ENCODE data around the gene ZBTB42. TPM values are rescaled to one million over a fixed set of nuclear protein-coding genes. Genes with fewer than 3 reads are reported as not detected.
A peak's percentile ranks its signal among the peaks of the same experiment; 100 is the strongest.

ZBTB42 gene
- total and polyA plus RNA-seq, 2 of the 13 experiments (the other 11 are each of a cell fraction or from before 2014, with no cell fraction given) = 2.8 to 4.2 TPM

GRCh38 chr14:104752735-104753527, 48.0 kb upstream of the ZBTB42 start, which contains the start of gene SIVA1 (continued):
- TF ChIP-seq, protein P1, sequence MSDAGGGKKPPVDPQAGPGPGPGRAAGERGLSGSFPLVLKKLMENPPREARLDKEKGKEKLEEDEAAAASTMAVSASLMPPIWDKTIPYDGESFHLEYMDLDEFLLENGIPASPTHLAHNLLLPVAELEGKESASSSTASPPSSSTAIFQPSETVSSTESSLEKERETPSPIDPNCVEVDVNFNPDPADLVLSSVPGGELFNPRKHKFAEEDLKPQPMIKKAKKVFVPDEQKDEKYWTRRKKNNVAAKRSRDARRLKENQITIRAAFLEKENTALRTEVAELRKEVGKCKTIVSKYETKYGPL (CRISPR knock-in tag; IDR thresholded peaks at IDR 0.05) = peak; percentile 31; the same call in 1 of the 2 replicates
- TF ChIP-seq TP53 (CRISPR knock-in tag; conservative IDR thresholded peaks at IDR 0.05) (no peak), NR2C2 (CRISPR knock-in tag; IDR thresholded peaks at IDR 0.05; ENCODE audit: borderline replicate concordance) (peak; percentile 90), HOXD1 (CRISPR knock-in tag; IDR thresholded peaks at IDR 0.05) (no peak; the same call in 1 of the 2 replicates), AGO1 (IDR thresholded peaks at IDR 0.05; ENCODE audit: low read depth, low read length, poor library complexity, severe bottlenecking) (peak; percentile 99), ZNF143 (CRISPR knock-in tag; IDR thresholded peaks at IDR 0.05) (peak; percentile 29; the same call in 1 of the 2 replicates), HINFP (CRISPR knock-in tag; IDR thresholded peaks at IDR 0.05; ENCODE audit: low read depth) (peak; percentile 91), ZSCAN9 (CRISPR knock-in tag; IDR thresholded peaks at IDR 0.05; ENCODE audit: borderline replicate concordance) (no peak; the same call in 1 of the 2 replicates), ERF (CRISPR knock-in tag; IDR thresholded peaks at IDR 0.05) (peak; percentile 75), ZNF33B (CRISPR knock-in tag; IDR thresholded peaks at IDR 0.05) (peak; percentile 26; the same call in 1 of the 2 replicates), JUN (CRISPR knock-in tag; IDR thresholded peaks at IDR 0.05) (0 out of 2 replicates have a peak, but pooled peaks have one; percentile 24), ZBTB14 (CRISPR knock-in tag; IDR thresholded peaks at IDR 0.05) (no peak; the same call in 1 of the 2 replicates), HOXA9 (CRISPR knock-in tag; IDR thresholded peaks at IDR 0.05; ENCODE audit: borderline replicate concordance) (no peak), ZBTB37 (CRISPR knock-in tag; IDR thresholded peaks at IDR 0.05) (no peak), ZNF546 (CRISPR knock-in tag; conservative IDR thresholded peaks at IDR 0.05) (peak; percentile 67; the same call in 1 of the 2 replicates), KDM2A (CRISPR knock-in tag; IDR thresholded peaks at IDR 0.05; ENCODE audit: borderline replicate concordance, low read depth) (peak; percentile 100), SOX13 (IDR thresholded peaks at IDR 0.05) (no peak), SOX13 (CRISPR knock-in tag; conservative IDR thresholded peaks at IDR 0.05 in 1 of 2, IDR thresholded peaks at IDR 0.05 in 1 of 2) (peak in 1 of 2 experiments; percentile 37; a peak in 2 of 4 replicates), ZNF543 (CRISPR knock-in tag; IDR thresholded peaks at IDR 0.05) (peak; percentile 15; the same call in 1 of the 2 replicates), ZNF530 (CRISPR knock-in tag; IDR thresholded peaks at IDR 0.05; ENCODE audit: low read depth) (peak; percentile 89), SAFB2 (CRISPR knock-in tag; IDR thresholded peaks at IDR 0.05; ENCODE audit: borderline replicate concordance, low read depth) (peak; percentile 62)

Measured in HepG2 (cell line).